ENCODE results near the gene NFIA. TPM values are rescaled to one million over a fixed set of nuclear protein-coding genes. Genes with fewer than 3 reads are reported as not detected.

The NFIA gene
- polyA plus RNA-seq, 3 donors, result 1.4 to 5.3 (median 2.4) TPM

DNA sequence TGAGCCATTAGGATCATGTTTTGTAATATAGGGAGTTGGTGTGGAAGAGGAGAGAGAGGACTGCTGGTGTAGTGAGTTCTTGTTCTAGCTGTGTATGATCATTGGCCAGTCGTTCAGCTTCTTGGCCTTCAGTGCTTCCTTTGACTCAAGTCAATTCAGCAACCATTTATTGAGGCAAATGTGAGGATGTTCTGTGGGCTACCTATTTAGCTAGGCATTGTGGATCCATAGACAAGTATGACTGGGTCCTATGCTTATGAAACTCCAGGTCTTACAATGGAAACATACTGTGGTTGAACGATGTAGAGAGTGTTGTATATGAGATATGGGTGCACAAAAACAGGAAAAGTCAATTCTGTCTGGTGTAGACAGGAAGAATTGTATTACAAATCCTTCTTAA lies 41.7 kb downstream of the NFIA start:
- peaks cover 0 to 9% of the 10 kb centered on the region in 2 donors for H3K4me1 ChIP-seq (ENCODE audit: control insufficient read depth in 1 of 2, insufficient read depth in 2 of 2, low read length in 2 of 2)
- no peaks in the 10 kb centered on the region for H4K20me1 ChIP-seq (ENCODE audit: insufficient read depth, low read length)
- H3K27ac ChIP-seq (ENCODE audit: low read depth in 1 of 2, low read length in 2 of 2), result no peak overlapping the region
- TF ChIP-seq, protein P1, sequence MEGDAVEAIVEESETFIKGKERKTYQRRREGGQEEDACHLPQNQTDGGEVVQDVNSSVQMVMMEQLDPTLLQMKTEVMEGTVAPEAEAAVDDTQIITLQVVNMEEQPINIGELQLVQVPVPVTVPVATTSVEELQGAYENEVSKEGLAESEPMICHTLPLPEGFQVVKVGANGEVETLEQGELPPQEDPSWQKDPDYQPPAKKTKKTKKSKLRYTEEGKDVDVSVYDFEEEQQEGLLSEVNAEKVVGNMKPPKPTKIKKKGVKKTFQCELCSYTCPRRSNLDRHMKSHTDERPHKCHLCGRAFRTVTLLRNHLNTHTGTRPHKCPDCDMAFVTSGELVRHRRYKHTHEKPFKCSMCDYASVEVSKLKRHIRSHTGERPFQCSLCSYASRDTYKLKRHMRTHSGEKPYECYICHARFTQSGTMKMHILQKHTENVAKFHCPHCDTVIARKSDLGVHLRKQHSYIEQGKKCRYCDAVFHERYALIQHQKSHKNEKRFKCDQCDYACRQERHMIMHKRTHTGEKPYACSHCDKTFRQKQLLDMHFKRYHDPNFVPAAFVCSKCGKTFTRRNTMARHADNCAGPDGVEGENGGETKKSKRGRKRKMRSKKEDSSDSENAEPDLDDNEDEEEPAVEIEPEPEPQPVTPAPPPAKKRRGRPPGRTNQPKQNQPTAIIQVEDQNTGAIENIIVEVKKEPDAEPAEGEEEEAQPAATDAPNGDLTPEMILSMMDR (IDR thresholded peaks at IDR 0.05), result no peak
- no peak overlapping the region for H3K4me3 Mint-ChIP-seq
- peaks cover 11% of the 10 kb centered on the region for H3K4me1 Mint-ChIP-seq
- no peaks in the 10 kb centered on the region for H3K36me3 Mint-ChIP-seq
- H2AFZ ChIP-seq (ENCODE audit: insufficient read depth, low read depth, low read length, poor library complexity, severe bottlenecking), result no peak overlapping the region
- no peak overlapping the region for H3K27ac Mint-ChIP-seq
- no peaks in the 10 kb centered on the region for H3K9me3 Mint-ChIP-seq
- no peaks in the 10 kb centered on the region for H3K9me3 ChIP-seq (replicated peaks in 1 of 2; ENCODE audit: control insufficient read depth in 1 of 2, insufficient read depth in 1 of 2, low read length in 2 of 2)
- 86% methylated on average over 1 of the region's 2 CpGs for WGBS (ENCODE audit: insufficient coverage)
- no peaks in the 10 kb centered on the region for H3K27me3 ChIP-seq (ENCODE audit: control insufficient read depth in 2 of 2, insufficient read depth in 2 of 2, low read length in 2 of 2)
- H3K79me2 ChIP-seq (ENCODE audit: insufficient read depth, low read length), result no peaks in the 10 kb centered on the region
- no peak overlapping the region for H3K4me3 ChIP-seq (replicated peaks in 1 of 3; ENCODE audit: low read depth in 2 of 3, low read length in 3 of 3)
- H3K27me3 Mint-ChIP-seq (ENCODE audit: low read depth in 3 of 3), result no peaks in the 10 kb centered on the region
- no peak overlapping the region for H3K4me2 ChIP-seq (replicated peaks; ENCODE audit: extremely low read depth, low read length, poor library complexity, severe bottlenecking)
- no peaks in the 10 kb centered on the region for H3K36me3 ChIP-seq (replicated peaks in 1 of 2; ENCODE audit: control insufficient read depth in 1 of 2, insufficient read depth in 2 of 2, low read length in 2 of 2)
- intact Hi-C loops (cut with micrococcal nuclease), result no loop called here
- no peak for DNase-seq
- no peak overlapping the region for H3K9ac ChIP-seq (ENCODE audit: insufficient read depth, low read length, poor library complexity, severe bottlenecking)

DNA sequence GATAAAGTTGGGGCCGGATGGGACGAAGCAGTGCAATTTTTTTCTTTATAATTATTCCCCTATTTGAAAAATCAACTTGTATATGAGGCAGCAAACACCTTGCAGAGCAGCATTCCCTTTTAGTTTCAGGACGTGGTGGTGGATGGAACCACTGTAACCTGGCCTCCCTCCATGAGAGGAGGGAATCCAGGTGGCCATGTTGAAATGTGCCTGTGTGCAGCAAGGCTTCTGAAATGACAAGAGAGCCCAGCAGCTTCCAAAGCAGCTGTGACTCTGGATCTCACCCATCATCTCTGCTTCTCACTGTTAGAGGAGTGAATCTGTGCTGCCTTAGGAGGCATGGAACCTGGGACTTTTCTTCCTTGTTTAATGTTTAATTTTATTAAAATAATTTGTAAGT lies 42.3 kb downstream of the NFIA start:
- no CpG with 5 or more reads among the region's 3 CpGs for WGBS (ENCODE audit: insufficient coverage)
- no peak overlapping the region for H3K9ac ChIP-seq (ENCODE audit: insufficient read depth, low read length, poor library complexity, severe bottlenecking)
- DNase-seq, result no peak
- no peak overlapping the region for H3K4me2 ChIP-seq (replicated peaks; ENCODE audit: extremely low read depth, low read length, poor library complexity, severe bottlenecking)
- no peaks in the 10 kb centered on the region for H4K20me1 ChIP-seq (ENCODE audit: insufficient read depth, low read length)
- no peak overlapping the region for H2AFZ ChIP-seq (ENCODE audit: insufficient read depth, low read depth, low read length, poor library complexity, severe bottlenecking)
- intact Hi-C loops (cut with micrococcal nuclease), result no loop called here
- H3K27me3 ChIP-seq (ENCODE audit: control insufficient read depth in 2 of 2, insufficient read depth in 2 of 2, low read length in 2 of 2), result no peaks in the 10 kb centered on the region
- H3K4me3 ChIP-seq (replicated peaks in 1 of 3; ENCODE audit: low read depth in 2 of 3, low read length in 3 of 3), result no peak overlapping the region
- H3K4me3 Mint-ChIP-seq, result no peak overlapping the region
- H3K27ac ChIP-seq (ENCODE audit: low read depth in 1 of 2, low read length in 2 of 2), result no peak overlapping the region
- H3K4me1 Mint-ChIP-seq, result peaks cover 11% of the 10 kb centered on the region
- H3K36me3 ChIP-seq (replicated peaks in 1 of 2; ENCODE audit: control insufficient read depth in 1 of 2, insufficient read depth in 2 of 2, low read length in 2 of 2), result no peaks in the 10 kb centered on the region
- H3K79me2 ChIP-seq (ENCODE audit: insufficient read depth, low read length), result no peaks in the 10 kb centered on the region
- H3K36me3 Mint-ChIP-seq, result no peaks in the 10 kb centered on the region
- TF ChIP-seq, protein P1 (IDR thresholded peaks at IDR 0.05), result no peak
- no peaks in the 10 kb centered on the region for H3K9me3 Mint-ChIP-seq
- H3K27ac Mint-ChIP-seq, result no peak overlapping the region
- H3K27me3 Mint-ChIP-seq (ENCODE audit: low read depth in 3 of 3), result no peaks in the 10 kb centered on the region
- H3K4me1 ChIP-seq (ENCODE audit: control insufficient read depth in 1 of 2, insufficient read depth in 2 of 2, low read length in 2 of 2), result peaks cover 0 to 9% of the 10 kb centered on the region in 2 donors
- no peaks in the 10 kb centered on the region for H3K9me3 ChIP-seq (replicated peaks in 1 of 2; ENCODE audit: control insufficient read depth in 1 of 2, insufficient read depth in 1 of 2, low read length in 2 of 2)
